Stimulated activated naive CD4-positive, alpha-beta T cell (primary cell): ENCODE measurements around the gene LIPT2.
A peak's percentile ranks its signal among the peaks of the same experiment; 100 is the strongest.
"Not testable (repeated sequence)": the region's sequence is repeated elsewhere in the genome, so short reads cannot be mapped to it uniquely, and the experiment has no call there.

Experiments
- DNase-seq, 6 experiments: peaks; one replicate each; lab custom pipeline; 2025; lab: John Stamatoyannopoulos, UW

The LIPT2 gene

GRCh38 chr11:74492974-74493790 is at the start of gene LIPT2:
Gene LIPT2, minus strand, starts transcription at chr11:74493724. Its CDS starts 21 bp downstream, at chr11:74493703.
- DNase-seq, result peak; percentile 93 to 96 (median 94)

GRCh38 chr11:74541466-74541865 is 47.9 kb upstream of the LIPT2 start:
- DNase-seq, result no peak

GRCh38 chr11:74540270-74540669 is 46.7 kb upstream of the LIPT2 start:
- no peak for DNase-seq

GRCh38 chr11:74538680-74539079 is 45.2 kb upstream of the LIPT2 start:
- DNase-seq, result no peak

- no peak for DNase-seq
Observed at GRCh38 chr11:74535371-74536160, 42.0 kb upstream of the LIPT2 start.

- DNase-seq, result not testable (repeated sequence)
Observed at GRCh38 chr11:74534946-74535275, 41.4 kb upstream of the LIPT2 start.

GRCh38 chr11:74534216-74534945 is 40.9 kb upstream of the LIPT2 start:
- no peak for DNase-seq

GRCh38 chr11:74533421-74533820 is 39.9 kb upstream of the LIPT2 start:
- no peak for DNase-seq

GRCh38 chr11:74532501-74533246 is 39.1 kb upstream of the LIPT2 start:
- DNase-seq, result no peak

GRCh38 chr11:74524978-74525377 is 31.5 kb upstream of the LIPT2 start:
- no peak for DNase-seq

GRCh38 chr11:74524501-74524900 is 31.0 kb upstream of the LIPT2 start:
- DNase-seq, result no peak

GRCh38 chr11:74522776-74523175 is 29.3 kb upstream of the LIPT2 start:
- no peak for DNase-seq

GRCh38 chr11:74521666-74522252 is 28.2 kb upstream of the LIPT2 start:
- no peak for DNase-seq

- DNase-seq, result no peak
Observed at GRCh38 chr11:74520927-74521665, 27.6 kb upstream of the LIPT2 start.

- no peak for DNase-seq
Observed at GRCh38 chr11:74520316-74520715, 26.8 kb upstream of the LIPT2 start.

- DNase-seq, result no peak
Observed at GRCh38 chr11:74519710-74520109, 26.2 kb upstream of the LIPT2 start.

- not testable (repeated sequence) for DNase-seq
Observed at GRCh38 chr11:74517592-74517991, 24.1 kb upstream of the LIPT2 start.

- no peak for DNase-seq
Observed at GRCh38 chr11:74507582-74507981, 14.1 kb upstream of the LIPT2 start.

- no peak for DNase-seq
Observed at GRCh38 chr11:74506823-74507222, 13.3 kb upstream of the LIPT2 start.

- DNase-seq, result no peak
Observed at GRCh38 chr11:74505911-74506310, 12.4 kb upstream of the LIPT2 start.
